HTR-8/SVneo (cell line): ENCODE results near the gene NIPSNAP2.
"Not testable (repeated sequence)": the region's sequence is repeated elsewhere in the genome, so short reads cannot be mapped to it uniquely, and the experiment has no call there.

ENCODE experiments used
- DNase-seq: peaks from one replicate; pipeline ENCODE4 v3.0.0; 2011; ENCODE audit warnings: low spot score, mixed read lengths; ENCODE audit not compliant: insufficient read length
- FAIRE-seq: peaks from 2 replicates; lab custom pipeline; 2011; peaks lifted over from hg19 to GRCh38; lab: Jason Lieb, UNC

NIPSNAP2 gene

GRCh38 chr7:55973747-55974250 is 9.4 kb downstream of the NIPSNAP2 start:
- FAIRE-seq = no peak
- no peak for DNase-seq

GRCh38 chr7:55975988-55976633 is 11.7 kb downstream of the NIPSNAP2 start:
- peak; percentile 9 for FAIRE-seq
- DNase-seq = no peak

GRCh38 chr7:55977831-55978230 is 13.4 kb downstream of the NIPSNAP2 start:
- DNase-seq (peak; percentile 79), FAIRE-seq (peak; percentile 63)

- DNase-seq (no peak), FAIRE-seq (no peak)
Measured at GRCh38 chr7:55980266-55980665, 15.9 kb downstream of the NIPSNAP2 start.

- FAIRE-seq (no peak), DNase-seq (no peak)
Measured at GRCh38 chr7:55983537-55983936, 19.2 kb downstream of the NIPSNAP2 start.

GRCh38 chr7:55992346-55992745 is 28.0 kb downstream of the NIPSNAP2 start:
- FAIRE-seq = no peak

GRCh38 chr7:55996856-55997500 is 32.6 kb downstream of the NIPSNAP2 start:
- FAIRE-seq (no peak), DNase-seq (no peak)

More at GRCh38 chr7:55992346-55992745, 28.0 kb downstream of the NIPSNAP2 start:
- no peak for DNase-seq

- no peak for FAIRE-seq
Measured at GRCh38 chr7:56003749-56004148, 39.4 kb downstream of the NIPSNAP2 start.

GRCh38 chr7:56007167-56007652 is 42.8 kb downstream of the NIPSNAP2 start:
- DNase-seq (no peak), FAIRE-seq (no peak)

More at GRCh38 chr7:56003749-56004148, 39.4 kb downstream of the NIPSNAP2 start:
- no peak for DNase-seq

- FAIRE-seq (no peak), DNase-seq (no peak)
Measured at GRCh38 chr7:56007891-56008290, 43.5 kb downstream of the NIPSNAP2 start.

- FAIRE-seq (no peak), DNase-seq (no peak)
Measured at GRCh38 chr7:56009695-56010094, 45.3 kb downstream of the NIPSNAP2 start.

- DNase-seq, FAIRE-seq: not testable (repeated sequence)
Measured at GRCh38 chr7:56017015-56017414, 52.6 kb downstream of the NIPSNAP2 start.

- DNase-seq = no peak
- FAIRE-seq = no peak
Measured at GRCh38 chr7:56019501-56019900, 55.1 kb downstream of the NIPSNAP2 start.

- no peak for DNase-seq
- FAIRE-seq = no peak
Measured at GRCh38 chr7:56023500-56023899, 59.1 kb downstream of the NIPSNAP2 start.

GRCh38 chr7:56026538-56026937 is 62.2 kb downstream of the NIPSNAP2 start:
- DNase-seq (no peak), FAIRE-seq (no peak)

- FAIRE-seq (no peak), DNase-seq (no peak)
Measured at GRCh38 chr7:56028942-56029630, 64.7 kb downstream of the NIPSNAP2 start.

GRCh38 chr7:56030340-56030739 is 66.0 kb downstream of the NIPSNAP2 start:
- DNase-seq (no peak), FAIRE-seq (no peak)

GRCh38 chr7:56031556-56031955 is 67.2 kb downstream of the NIPSNAP2 start:
- not testable (repeated sequence) for FAIRE-seq, DNase-seq

GRCh38 chr7:56032578-56032977 is 68.2 kb downstream of the NIPSNAP2 start:
- not testable (repeated sequence) for FAIRE-seq, DNase-seq

- DNase-seq (peak; percentile 83), FAIRE-seq (no peak)
Measured at GRCh38 chr7:56033671-56034432, 69.5 kb downstream of the NIPSNAP2 start.
